ENCODE results near the gene SLC4A5. TPM values are rescaled to one million over a fixed set of nuclear protein-coding genes. Genes with fewer than 3 reads are reported as not detected.

The SLC4A5 gene
- total RNA-seq, 1 donor from 2014 or later, result 4.2 TPM

GRCh38 chr2:74201196-74201595 is 142.0 kb downstream of the SLC4A5 start:
- Mint-ChIP-seq H3K36me3 (ENCODE audit: low read depth, unreplicated experiment) (peaks cover 3% of the 10 kb centered on the region), H3K27me3 (ENCODE audit: unreplicated experiment) (no peaks in the 10 kb centered on the region), H3K9me3 (ENCODE audit: unreplicated experiment) (no peaks in the 10 kb centered on the region), H3K4me3 (ENCODE audit: unreplicated experiment) (no peak overlapping the region), H3K4me1 (ENCODE audit: unreplicated experiment) (peaks cover 23% of the 10 kb centered on the region), H3K27ac (ENCODE audit: unreplicated experiment) (no peak overlapping the region)
- no peak for DNase-seq (ENCODE audit: low spot score)
- no peak for TF ChIP-seq CTCF (IDR thresholded peaks at IDR 0.05; ENCODE audit: unreplicated experiment)

- no peak for DNase-seq (ENCODE audit: low spot score)
- Mint-ChIP-seq H3K9me3 (ENCODE audit: unreplicated experiment) (no peaks in the 10 kb centered on the region), H3K27ac (ENCODE audit: unreplicated experiment) (peak overlapping the region; percentile 22), H3K4me3 (ENCODE audit: unreplicated experiment) (peak overlapping the region; percentile 95), H3K36me3 (ENCODE audit: low read depth, unreplicated experiment) (no peaks in the 10 kb centered on the region), H3K27me3 (ENCODE audit: unreplicated experiment) (peaks cover 2% of the 10 kb centered on the region), H3K4me1 (ENCODE audit: unreplicated experiment) (peaks cover 12% of the 10 kb centered on the region)
- no peak for TF ChIP-seq CTCF (IDR thresholded peaks at IDR 0.05; ENCODE audit: unreplicated experiment)
Observed at GRCh38 chr2:74199871-74200305, 143.3 kb downstream of the SLC4A5 start.

- Mint-ChIP-seq H3K4me1 (ENCODE audit: unreplicated experiment) (peaks cover 12% of the 10 kb centered on the region), H3K36me3 (ENCODE audit: low read depth, unreplicated experiment) (no peaks in the 10 kb centered on the region), H3K27me3 (ENCODE audit: unreplicated experiment) (peaks cover 2% of the 10 kb centered on the region), H3K27ac (ENCODE audit: unreplicated experiment) (peak overlapping the region; percentile 82), H3K4me3 (ENCODE audit: unreplicated experiment) (peak overlapping the region; percentile 95), H3K9me3 (ENCODE audit: unreplicated experiment) (no peaks in the 10 kb centered on the region)
- DNase-seq (ENCODE audit: low spot score), result no peak
- TF ChIP-seq CTCF (IDR thresholded peaks at IDR 0.05; ENCODE audit: unreplicated experiment), result no peak
Observed at GRCh38 chr2:74199275-74199701, 143.9 kb downstream of the SLC4A5 start.

GRCh38 chr2:74198461-74199274 is 144.5 kb downstream of the SLC4A5 start, which contains the start of gene MTHFD2:
Gene MTHFD2 (plus strand): TSS chr2:74198615. CDS start chr2:74198642, 27 bp downstream.
- H3K36me3 Mint-ChIP-seq (ENCODE audit: low read depth, unreplicated experiment), result no peaks in the 10 kb centered on the region
- peak; percentile 85 for TF ChIP-seq CTCF (IDR thresholded peaks at IDR 0.05; ENCODE audit: unreplicated experiment)
- H3K27ac Mint-ChIP-seq (ENCODE audit: unreplicated experiment), result peak within 1 kb of the TSS; percentile 94
- H3K27me3 Mint-ChIP-seq (ENCODE audit: unreplicated experiment), result peaks cover 2% of the 10 kb centered on the region
- no peaks in the 10 kb centered on the region for H3K9me3 Mint-ChIP-seq (ENCODE audit: unreplicated experiment)
- DNase-seq (ENCODE audit: low spot score), result peak; percentile 91
- H3K4me3 Mint-ChIP-seq (ENCODE audit: unreplicated experiment), result peak within 1 kb of the TSS; percentile 97
- H3K4me1 Mint-ChIP-seq (ENCODE audit: unreplicated experiment), result peaks cover 12% of the 10 kb centered on the region

GRCh38 chr2:74198023-74198460 is 145.2 kb downstream of the SLC4A5 start:
- peaks cover 2% of the 10 kb centered on the region for H3K27me3 Mint-ChIP-seq (ENCODE audit: unreplicated experiment)
- peak overlapping the region; percentile 97 for H3K4me3 Mint-ChIP-seq (ENCODE audit: unreplicated experiment)
- H3K4me1 Mint-ChIP-seq (ENCODE audit: unreplicated experiment), result peaks cover 12% of the 10 kb centered on the region
- no peak for TF ChIP-seq CTCF (IDR thresholded peaks at IDR 0.05; ENCODE audit: unreplicated experiment)
- no peaks in the 10 kb centered on the region for H3K36me3 Mint-ChIP-seq (ENCODE audit: low read depth, unreplicated experiment)
- H3K9me3 Mint-ChIP-seq (ENCODE audit: unreplicated experiment), result no peaks in the 10 kb centered on the region
- H3K27ac Mint-ChIP-seq (ENCODE audit: unreplicated experiment), result no peak overlapping the region
- DNase-seq (ENCODE audit: low spot score), result no peak
